PC-9 (cell line): Measurements from ENCODE around the gene KEL. TPM values are rescaled to one million over a fixed set of nuclear protein-coding genes. Genes with fewer than 3 reads are reported as not detected.

Source experiments
- BruUV-seq: library from RNA; stranded (reverse); fragments of 400-500 nt; replicated peaks from 2 replicates; lab custom pipeline; 2021; lab: Mats Ljungman, UMichigan
- CTCF ChIA-PET: fragments of 300-600 bp; sonication (Branson Sonifier 250); formaldehyde crosslinking; loops from one replicate; lab custom pipeline; 2022; ENCODE audit warnings: antibody characterized with exemption; lab: Charles Lee
- POLR2A ChIA-PET: fragments of 300-600 bp; sonication (Branson Sonifier 250); formaldehyde crosslinking; loops from one replicate; lab custom pipeline; 2022; ENCODE audit warnings: antibody characterized with exemption; ENCODE audit not compliant: unreplicated experiment; lab: Charles Lee
- DNase-seq, 2 experiments: peaks; one replicate each; pipeline versions ENCODE4 v3.0.0 to v3.0.0-alpha.2; 2015 to 2022; ENCODE audit warnings: mixed read lengths in 1 of 2
- H2AFZ ChIP-seq: fragments of 200-600 bp; sonication (generic); 2 replicates; pipeline ENCODE4 v1.8.1; 2017; ENCODE audit warnings: antibody characterized with exemption
- H3F3A ChIP-seq: fragments of 200-600 bp; sonication (generic); 2 replicates; pipeline ENCODE4 v1.8.1; 2017; ENCODE audit warnings: antibody characterized with exemption, mild to moderate bottlenecking, low read depth; ENCODE audit not compliant: insufficient read depth
- H3K27ac ChIP-seq: fragments of 200-600 bp; sonication (generic); 2 replicates; pipeline ENCODE4 v1.6.1; 2016; ENCODE audit warnings: mixed run types
- H3K27me3 ChIP-seq: fragments of 200-600 bp; sonication (generic); 2 replicates; pipeline ENCODE4 v1.6.1; 2016; ENCODE audit warnings: low read depth, mixed run types; ENCODE audit not compliant: insufficient read depth
- H3K36me3 ChIP-seq: fragments of 200-600 bp; sonication (generic); 2 replicates; pipeline ENCODE4 v1.6.1; 2016; ENCODE audit warnings: low read depth, mixed run types
- H3K4me1 ChIP-seq: fragments of 200-600 bp; sonication (generic); replicated peaks from 2 replicates; pipeline ENCODE4 v1.6.1; 2016; ENCODE audit warnings: mixed run types; ENCODE audit not compliant: insufficient read depth
- H3K4me2 ChIP-seq: fragments of 200-600 bp; sonication (generic); 2 replicates; pipeline ENCODE4 v1.6.1; 2017; ENCODE audit warnings: mixed run types
- H3K4me3 ChIP-seq: fragments of 200-600 bp; sonication (generic); 2 replicates; pipeline ENCODE4 v1.6.1; 2016; ENCODE audit warnings: mixed run types
- H3K79me2 ChIP-seq: fragments of 200-600 bp; sonication (generic); 2 replicates; pipeline ENCODE4 v1.6.1; 2017; ENCODE audit warnings: low read depth, mixed run types
- H3K9me2 ChIP-seq: fragments of 200-600 bp; sonication (generic); 2 replicates; pipeline ENCODE4 v1.8.1; 2017; ENCODE audit warnings: mild to moderate bottlenecking; ENCODE audit not compliant: insufficient read depth
- H3K9me3 ChIP-seq: fragments of 200-600 bp; sonication (generic); 2 replicates; pipeline ENCODE4 v1.8.1; 2016; ENCODE audit warnings: low read depth; ENCODE audit not compliant: insufficient read depth
- H4K20me1 ChIP-seq: fragments of 200-600 bp; sonication (generic); 2 replicates; pipeline ENCODE4 v1.8.1; 2017; ENCODE audit not compliant: insufficient read depth
- EZH2 ChIP-seq: fragments of 200-600 bp; sonication (generic); IDR thresholded peaks from 2 replicates; pipeline ENCODE4 v1.8.0; 2017; ENCODE audit warnings: antibody characterized with exemption, low read depth
- intact Hi-C: fragments of 100-400 bp; cut with micrococcal nuclease; formaldehyde crosslinking; loops from one replicate; pipeline ENCODE4 v1.10.0; 2022; ENCODE audit not compliant: unreplicated experiment
- total RNA-seq: library from RNA; stranded (reverse); gene quantifications from 2 replicates; pipeline ENCODE4 v1.2.3, GENCODE V29; 2021
- TF ChIP-seq, protein P1 (sequence below): fragments of 200-600 bp; sonication (generic); conservative IDR thresholded peaks from 2 replicates; pipeline ENCODE4 v1.6.1; 2017; ENCODE audit warnings: mixed run types, antibody characterized with exemption, mild to moderate bottlenecking, moderate library complexity

The KEL gene
- total RNA-seq, 1 experiment from 2014 or later = 0.46 TPM

DNA sequence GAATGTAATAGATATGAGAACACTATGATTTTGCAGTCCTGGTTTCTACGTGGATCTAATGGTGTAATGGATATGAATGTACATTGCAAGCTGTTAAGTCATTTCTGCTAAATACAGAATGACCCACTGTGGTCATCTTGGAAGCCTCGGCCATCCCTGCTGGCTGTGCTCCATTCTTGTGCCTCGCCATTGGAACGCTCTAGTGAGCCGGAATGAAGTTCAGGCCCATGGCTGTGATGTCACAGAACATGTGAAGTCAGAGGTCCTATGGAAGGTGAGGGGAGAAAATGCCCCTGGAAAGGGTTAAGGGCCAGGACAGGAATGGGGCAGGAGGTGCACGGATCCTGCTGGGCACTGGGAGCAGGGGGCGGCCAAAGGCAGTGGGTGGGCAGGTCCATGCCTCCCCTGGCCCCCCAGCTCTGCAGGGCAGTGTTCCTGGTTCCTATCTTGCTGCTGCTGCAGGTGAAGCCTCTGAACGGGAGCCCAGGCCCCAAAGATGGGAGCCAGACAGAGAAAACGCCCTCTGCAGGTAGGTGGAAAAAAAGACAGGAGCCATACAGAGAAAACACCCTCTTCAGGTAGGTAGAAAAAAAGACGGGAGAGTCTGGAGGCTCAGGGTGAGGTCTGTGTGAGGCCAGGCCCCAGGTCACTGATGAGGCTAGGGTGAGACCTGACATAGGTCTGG lies 22.8 kb downstream of the KEL start, which contains the start of gene LLCFC1:
TSS of gene LLCFC1 (plus strand) at position 259 of the 685 bp plus-strand sequence. CDS start at position 397, 138 bp downstream.
- H3K9me3 ChIP-seq = no peaks in the 10 kb centered on the region
- H3K4me2 ChIP-seq = no peak within 1 kb of the TSS
- TF ChIP-seq, protein P1, sequence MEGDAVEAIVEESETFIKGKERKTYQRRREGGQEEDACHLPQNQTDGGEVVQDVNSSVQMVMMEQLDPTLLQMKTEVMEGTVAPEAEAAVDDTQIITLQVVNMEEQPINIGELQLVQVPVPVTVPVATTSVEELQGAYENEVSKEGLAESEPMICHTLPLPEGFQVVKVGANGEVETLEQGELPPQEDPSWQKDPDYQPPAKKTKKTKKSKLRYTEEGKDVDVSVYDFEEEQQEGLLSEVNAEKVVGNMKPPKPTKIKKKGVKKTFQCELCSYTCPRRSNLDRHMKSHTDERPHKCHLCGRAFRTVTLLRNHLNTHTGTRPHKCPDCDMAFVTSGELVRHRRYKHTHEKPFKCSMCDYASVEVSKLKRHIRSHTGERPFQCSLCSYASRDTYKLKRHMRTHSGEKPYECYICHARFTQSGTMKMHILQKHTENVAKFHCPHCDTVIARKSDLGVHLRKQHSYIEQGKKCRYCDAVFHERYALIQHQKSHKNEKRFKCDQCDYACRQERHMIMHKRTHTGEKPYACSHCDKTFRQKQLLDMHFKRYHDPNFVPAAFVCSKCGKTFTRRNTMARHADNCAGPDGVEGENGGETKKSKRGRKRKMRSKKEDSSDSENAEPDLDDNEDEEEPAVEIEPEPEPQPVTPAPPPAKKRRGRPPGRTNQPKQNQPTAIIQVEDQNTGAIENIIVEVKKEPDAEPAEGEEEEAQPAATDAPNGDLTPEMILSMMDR = peak; percentile 70
- TF ChIP-seq EZH2 = no peak
- no peaks in the 10 kb centered on the region for H4K20me1 ChIP-seq
- DNase-seq = peak; percentile 44 to 54
- no peak within 1 kb of the TSS for H3K4me3 ChIP-seq
- BruUV-seq = no TSS peak
- CTCF ChIA-PET = no interaction called here
- H3F3A ChIP-seq = no peaks in the 10 kb centered on the region
- no peaks in the 10 kb centered on the region for H3K9me2 ChIP-seq
- no peak within 1 kb of the TSS for H2AFZ ChIP-seq
- no peaks in the 10 kb centered on the region for H3K79me2 ChIP-seq
- no peaks in the 10 kb centered on the region for H3K4me1 ChIP-seq
- no peaks in the 10 kb centered on the region for H3K27me3 ChIP-seq
- intact Hi-C loops = loop anchor here (1.0 kb wide), 1 partner anchor 58 kb away; no protein-coding TSS in a partner anchor
- no peaks in the 10 kb centered on the region for H3K36me3 ChIP-seq
- no peak within 1 kb of the TSS for H3K27ac ChIP-seq
- POLR2A ChIA-PET = no interaction called here

DNA sequence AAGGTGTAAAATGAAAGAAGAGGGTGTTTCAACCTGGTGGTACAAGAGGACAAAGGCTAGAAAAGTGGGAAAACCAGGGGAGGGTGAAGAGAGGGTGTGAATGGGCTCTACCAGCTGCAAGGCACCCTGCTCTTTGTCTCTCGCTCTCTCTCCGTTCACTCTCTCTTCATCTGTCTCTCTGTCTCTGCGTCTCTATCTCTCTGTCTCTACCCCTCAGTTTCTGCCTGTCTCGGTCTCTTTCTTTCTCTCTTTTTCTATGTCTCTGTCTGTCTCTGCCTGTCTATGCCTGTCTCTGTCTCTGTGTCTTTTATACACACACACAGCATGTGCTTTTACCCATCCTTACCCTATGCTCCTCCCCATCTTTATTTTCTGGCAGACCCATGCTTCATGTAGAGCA lies 23.6 kb downstream of the KEL start:
- no peaks in the 10 kb centered on the region for H3K36me3 ChIP-seq
- H3K79me2 ChIP-seq = no peaks in the 10 kb centered on the region
- no peak overlapping the region for H3K4me3 ChIP-seq
- DNase-seq = no peak
- no peak for TF ChIP-seq EZH2
- TF ChIP-seq, protein P1 = no peak
- no peaks in the 10 kb centered on the region for H3F3A ChIP-seq
- H3K4me1 ChIP-seq = no peaks in the 10 kb centered on the region
- BruUV-seq = no TSS peak
- no peaks in the 10 kb centered on the region for H4K20me1 ChIP-seq
- no peak overlapping the region for H3K27ac ChIP-seq
- no peaks in the 10 kb centered on the region for H3K9me3 ChIP-seq
- H3K9me2 ChIP-seq = no peaks in the 10 kb centered on the region
- H2AFZ ChIP-seq = no peak overlapping the region
- H3K27me3 ChIP-seq = no peaks in the 10 kb centered on the region
- ChIA-PET POLR2A (no interaction called here), CTCF (no interaction called here)
- no peak overlapping the region for H3K4me2 ChIP-seq
- intact Hi-C loops = loop anchor here (1.0 kb wide), 1 partner anchor 57 kb away; no protein-coding TSS in a partner anchor

DNA sequence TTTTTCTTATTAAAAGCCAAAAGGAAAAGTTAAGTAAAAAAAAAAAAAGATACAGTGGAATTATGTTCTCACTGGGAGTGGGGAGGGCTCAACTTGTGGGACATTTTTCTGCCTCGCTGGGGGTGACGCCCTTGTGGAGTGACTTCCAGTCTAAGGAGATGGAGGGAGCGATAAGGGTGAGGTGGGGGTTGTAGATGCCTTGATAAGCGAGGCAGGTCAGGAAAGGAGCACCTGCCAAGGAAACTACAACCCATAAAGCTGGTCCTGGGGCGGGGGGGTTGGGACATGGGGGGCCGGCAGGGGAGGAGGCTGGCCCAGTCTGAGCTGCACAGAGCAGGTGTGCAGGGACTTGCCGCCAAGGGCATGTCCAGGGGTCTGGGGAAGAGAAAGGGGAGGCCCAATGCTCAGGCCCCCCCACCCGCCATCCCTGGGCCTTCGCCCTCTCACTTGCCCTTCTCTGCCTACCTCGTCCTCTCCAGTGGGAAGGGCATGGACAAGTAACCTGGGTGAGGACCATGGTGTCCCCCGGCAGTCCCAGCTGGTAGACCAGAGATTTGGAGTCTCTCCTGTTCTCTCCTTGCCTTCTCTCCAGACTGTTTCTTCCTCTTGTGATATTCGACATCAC lies 26.1 kb downstream of the KEL start:
- Histone ChIP-seq H3K27ac (no peak overlapping the region), H3K79me2 (no peaks in the 10 kb centered on the region), H3F3A (no peaks in the 10 kb centered on the region), H3K4me1 (no peaks in the 10 kb centered on the region), H3K36me3 (no peaks in the 10 kb centered on the region), H3K9me3 (no peaks in the 10 kb centered on the region), H3K4me2 (no peak overlapping the region), H2AFZ (no peak overlapping the region), H3K9me2 (no peaks in the 10 kb centered on the region), H3K4me3 (no peak overlapping the region), H3K27me3 (no peaks in the 10 kb centered on the region), H4K20me1 (no peaks in the 10 kb centered on the region)
- intact Hi-C loops = no loop called here
- POLR2A ChIA-PET = no interaction called here
- no peak for DNase-seq
- BruUV-seq = no TSS peak
- CTCF ChIA-PET = interaction anchor here (0.7 kb wide), 2 partner anchors 151 to 835 kb away, joined by 3 to 4 read pairs; no protein-coding TSS in a partner anchor
- TF ChIP-seq, protein P1 = no peak
- TF ChIP-seq EZH2 = no peak
